Left lobe of liver (tissue), 2 donors: ENCODE data around the gene MOBP. TPM values are rescaled to one million over a fixed set of nuclear protein-coding genes. Genes with fewer than 3 reads are reported as not detected.
A peak's percentile ranks its signal among the peaks of the same experiment; 100 is the strongest.

ENCODE experiments used
- ATAC-seq: fragments of 200-7000 bp; cut with Tn5 transposase; one replicate; pipeline ENCODE4 v1.9.1; 2020; ENCODE audit warnings: mild to moderate bottlenecking, moderate library complexity
- DNase-seq: peaks from one replicate; pipeline ENCODE4 v3.0.0-alpha.2; 2020; ENCODE audit warnings: low spot score
- total RNA-seq: library from RNA; stranded (reverse); gene quantifications from one replicate; pipeline ENCODE4 v1.2.1, GENCODE V29; 2021
- donor health status: DM: no; HTN: no; CAD: no; lungs with moderate emphysema.
- donor health status: DM: no; HTN: yes; CAD: no.

MOBP gene
- total RNA-seq, 1 donor from 2014 or later = not detected

DNA sequence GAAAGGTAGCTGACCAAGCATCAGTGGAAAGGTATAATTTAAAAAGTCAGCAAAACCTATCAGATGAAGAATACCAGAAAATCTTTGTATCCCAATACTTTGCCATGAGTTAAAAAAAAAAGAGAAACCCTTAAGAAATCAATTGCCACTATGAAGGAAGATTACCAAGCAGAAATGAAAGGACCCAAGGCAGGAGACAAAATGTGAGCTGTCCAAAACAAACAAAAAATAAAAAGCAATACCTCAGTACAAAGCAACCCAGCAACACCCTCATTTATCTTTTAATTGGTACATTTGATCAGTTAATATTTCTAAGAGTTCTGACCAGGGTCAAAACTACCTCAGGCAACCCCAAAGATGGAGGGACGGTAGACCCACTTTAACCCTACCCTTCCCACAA lies 65.3 kb downstream of the MOBP start:
- no peak for DNase-seq
- ATAC-seq = no peak

DNA sequence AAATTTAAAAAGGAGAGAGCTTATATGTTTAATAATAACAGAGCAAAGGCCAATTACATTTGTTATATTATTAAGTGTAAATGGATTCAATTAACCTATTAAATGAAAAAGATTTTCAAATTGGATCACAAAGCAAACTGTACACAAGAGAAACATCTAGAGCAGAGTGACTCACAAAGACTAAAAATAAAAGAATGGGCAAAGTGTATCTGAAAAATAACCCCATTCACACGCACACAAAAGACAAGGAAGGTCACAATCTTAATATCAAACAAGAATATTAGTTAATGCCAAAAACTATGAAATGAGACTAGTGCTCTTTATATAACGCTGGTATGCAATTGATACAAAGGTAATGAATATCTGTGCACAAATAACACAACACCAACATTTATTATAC lies 65.7 kb downstream of the MOBP start:
- ATAC-seq (no peak), DNase-seq (no peak)

DNA sequence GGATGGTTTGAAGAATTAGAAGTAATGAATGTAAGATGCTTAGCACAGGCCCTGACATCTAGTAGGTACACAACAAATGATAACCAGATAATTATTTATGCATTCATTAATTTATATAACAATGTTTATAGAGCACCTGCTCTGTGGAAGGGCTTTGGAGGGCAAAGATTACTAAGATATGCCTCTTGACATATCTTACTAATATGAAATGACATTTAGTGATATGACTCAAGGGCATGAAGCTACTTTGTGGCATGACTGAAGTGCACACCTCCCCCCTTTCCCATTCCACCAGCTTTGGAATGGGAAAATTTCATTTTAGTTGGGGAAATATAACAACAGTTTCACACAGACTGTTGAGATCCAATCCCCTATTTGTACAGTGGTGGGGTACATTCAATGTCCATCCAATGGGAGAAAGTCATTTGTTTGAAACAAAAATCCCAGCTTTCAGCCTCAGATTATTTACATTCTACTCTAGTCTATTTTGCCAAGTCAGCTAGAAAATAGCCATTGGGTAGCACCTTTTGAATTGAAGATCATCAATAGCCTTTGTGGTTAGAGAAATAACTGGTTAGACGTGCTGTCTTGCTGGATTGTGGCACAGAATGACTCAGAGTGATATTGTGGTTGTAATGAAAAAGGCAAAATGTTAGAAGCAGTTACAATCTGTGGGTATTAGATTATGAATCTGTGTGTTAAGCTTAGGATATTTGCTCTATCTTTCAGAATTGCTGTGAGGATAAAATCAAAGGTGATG lies 72.9 kb downstream of the MOBP start:
- no peak for ATAC-seq
- no peak for DNase-seq

DNA sequence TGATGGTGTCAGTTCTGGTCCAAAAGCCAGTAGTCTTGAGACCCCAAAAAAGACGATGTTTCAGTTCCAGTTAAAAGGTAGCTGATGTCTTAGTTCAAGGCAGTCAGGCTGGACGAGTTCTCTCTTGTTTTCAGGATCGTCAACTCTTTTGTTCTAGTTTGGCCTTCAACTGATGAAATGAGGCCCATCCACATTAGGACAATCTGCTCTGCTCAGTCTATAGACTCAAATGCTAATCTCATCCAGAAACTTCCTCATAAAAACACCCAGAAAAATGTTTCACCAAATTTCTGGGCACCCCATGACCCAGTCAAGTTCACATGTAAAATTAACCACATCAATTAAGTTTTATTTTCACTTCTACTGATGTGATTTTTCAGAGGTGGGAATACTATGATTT lies 74.0 kb downstream of the MOBP start:
- DNase-seq (no peak), ATAC-seq (no peak)

DNA sequence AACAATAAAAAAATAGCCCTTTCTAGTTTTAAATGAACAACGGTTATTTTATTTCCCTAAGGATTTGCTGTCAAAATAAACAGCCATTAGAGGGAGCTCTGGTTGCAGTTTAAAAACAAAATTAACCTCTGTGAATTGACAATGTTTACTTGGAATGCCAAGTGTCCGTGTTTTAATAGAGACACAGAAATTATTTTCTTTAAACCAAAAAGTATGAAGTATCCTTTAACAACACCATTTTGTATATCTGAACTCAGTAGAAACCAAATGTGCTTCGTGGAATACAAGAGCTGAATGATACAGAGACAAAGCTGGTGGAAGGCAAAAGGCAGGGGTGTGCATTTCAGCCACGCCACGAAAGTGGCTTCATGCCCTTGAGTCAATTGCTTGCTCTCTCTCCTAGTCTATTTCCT lies 74.4 kb downstream of the MOBP start:
- peak; percentile 75 for ATAC-seq
- DNase-seq = no peak

DNA sequence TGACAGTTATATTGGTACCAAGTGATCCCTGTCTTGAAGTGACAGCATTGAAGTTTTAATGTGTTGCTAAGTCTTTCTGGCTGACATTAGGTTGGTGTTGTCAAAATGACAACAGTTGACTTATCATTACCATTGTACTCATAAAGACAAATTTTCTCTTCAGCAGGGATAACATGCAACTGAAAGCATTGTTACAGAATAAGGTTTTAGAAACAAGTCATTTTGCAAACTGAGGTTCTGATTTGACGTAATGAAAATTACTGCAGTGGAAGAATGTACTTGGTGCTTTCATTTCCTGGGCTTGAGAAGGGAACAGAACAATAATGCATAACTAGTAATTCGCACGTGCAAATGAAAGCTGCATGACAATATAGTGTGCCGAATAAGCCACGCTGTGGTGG lies 75.1 kb downstream of the MOBP start:
- ATAC-seq (no peak), DNase-seq (no peak)

DNA sequence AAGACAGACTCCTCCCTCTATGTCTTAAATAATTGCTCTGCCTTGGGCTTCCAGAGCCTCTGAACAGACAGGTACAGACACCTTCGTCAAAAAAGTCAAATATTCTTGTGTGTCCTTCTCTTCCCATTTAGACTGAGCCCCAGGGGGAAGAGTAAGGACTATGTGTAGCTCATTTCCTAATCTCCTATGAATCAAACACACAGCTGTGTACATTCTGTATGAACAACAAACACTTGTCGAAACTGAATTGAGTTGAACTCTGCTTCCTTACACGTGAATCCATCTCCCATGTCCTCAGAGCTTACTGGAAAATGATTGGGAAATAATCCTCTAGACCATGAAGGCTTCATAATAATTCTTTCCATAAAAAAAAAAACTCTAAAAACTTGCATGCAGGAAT lies 80.8 kb downstream of the MOBP start:
- no peak for ATAC-seq
- no peak for DNase-seq

DNA sequence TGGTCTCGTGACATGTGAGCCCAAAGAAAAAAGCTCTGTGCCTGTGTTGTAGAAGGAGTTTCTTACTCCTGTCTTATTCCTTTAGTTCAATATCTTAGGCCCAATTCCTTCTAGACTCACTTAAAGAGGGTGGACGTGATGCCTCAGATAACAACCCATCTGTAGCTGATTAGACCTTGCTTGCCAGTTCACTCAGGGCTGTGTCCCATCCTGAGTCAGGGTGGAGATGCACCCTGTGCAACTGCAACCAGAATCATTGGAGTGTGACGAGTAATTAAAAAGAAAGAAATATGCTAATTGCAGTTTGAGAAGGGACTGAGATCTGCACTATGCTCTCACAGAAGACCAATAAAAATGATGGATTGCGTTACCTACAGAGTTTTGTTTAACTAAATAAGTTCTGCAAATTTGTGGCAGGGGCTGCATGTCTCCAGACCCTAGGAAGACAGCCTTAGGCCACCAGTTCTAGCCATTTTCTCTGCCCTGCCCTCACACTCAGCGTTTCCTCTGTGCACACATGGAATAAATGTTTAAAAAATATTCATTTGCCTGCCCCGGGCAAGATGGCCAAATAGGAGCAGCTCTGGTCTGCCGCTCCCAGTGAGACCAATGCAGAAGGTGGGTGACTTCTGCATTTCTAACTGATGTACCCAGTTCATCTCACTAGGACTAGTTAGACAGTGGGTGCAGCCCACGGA lies 83.0 kb downstream of the MOBP start:
- DNase-seq (no peak), ATAC-seq (no peak)

Other genes starting within 250 kb of the MOBP start
- 0.43 TPM for gene CX3CR1, start 187.6 kb upstream of the MOBP start, total RNA-seq
- gene CCR8, start 138.0 kb upstream of the MOBP start, total RNA-seq = not detected
- 28.9 TPM for gene SLC25A38, start 84.3 kb upstream of the MOBP start, total RNA-seq
- gene RPSA, start 61.0 kb upstream of the MOBP start, total RNA-seq = 280 TPM